Stomach (tissue), 4 donors: ENCODE measurements around the gene ZNF555.

Experiments
- CTCF ChIP-seq, 7 experiments: fragments of 450-650 bp in 4 of 7; fragments of 200-600 bp in 3 of 7; sonication (generic) in 3 of 7; IDR thresholded peaks; one replicate each; pipeline ENCODE4 v1.5.1; 2016 to 2019; ENCODE audit warnings: antibody characterized with exemption in 7 of 7, control low read depth in 2 of 7, mild to moderate bottlenecking in 1 of 7
- EP300 ChIP-seq: sonication (generic); formaldehyde crosslinking; IDR thresholded peaks from one replicate; pipeline ENCODE4 v1.6.1; 2017; ENCODE audit warnings: antibody characterized with exemption
- POLR2A ChIP-seq, 4 donors: fragments of 450-650 bp; IDR thresholded peaks; one replicate each; pipeline ENCODE4 v1.6.1; 2016; ENCODE audit warnings: antibody characterized with exemption in 4 of 4, control low read depth in 2 of 4, mild to moderate bottlenecking in 1 of 4, moderate library complexity in 1 of 4

DNA sequence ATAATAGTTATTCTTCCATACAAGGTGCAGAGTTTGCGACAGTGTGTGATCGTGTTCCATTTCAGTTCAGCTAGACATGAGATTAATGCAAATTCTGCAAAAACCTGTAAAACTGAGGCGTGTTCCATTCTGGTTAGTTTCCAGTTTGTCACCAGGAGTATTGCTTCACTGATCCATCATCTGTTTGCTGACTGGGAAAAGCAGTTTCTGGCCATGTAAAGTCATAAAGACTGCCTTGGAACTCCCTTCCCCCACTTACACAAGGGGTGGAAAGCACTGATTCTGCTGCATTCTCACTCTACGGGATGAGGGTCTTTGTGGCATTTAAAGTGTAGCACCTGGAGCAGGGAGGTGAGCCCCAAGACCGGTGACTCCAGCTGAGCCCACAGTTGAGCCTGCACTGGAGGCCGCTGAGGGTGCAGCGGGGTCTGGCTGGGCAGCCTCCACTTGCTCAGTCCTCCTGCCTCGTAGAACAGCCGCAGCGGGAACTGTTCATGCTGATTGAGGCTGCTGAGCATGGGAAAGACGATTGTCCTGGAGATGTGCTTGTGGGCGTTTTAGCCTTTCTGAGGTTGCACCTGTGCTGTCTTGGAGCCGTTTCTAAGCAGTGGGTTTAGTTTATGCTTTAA lies 61.4 kb downstream of the ZNF555 start:
- TF ChIP-seq POLR2A (IDR thresholded peaks at IDR 0.05) (no peak), CTCF (IDR thresholded peaks at IDR 0.05) (no peak), EP300 (no peak)
